GM23248 (cell line): ENCODE results near the gene RALBP1.

ENCODE experiments used
- EZH2 ChIP-seq: fragments of 200-600 bp; sonication (generic); IDR thresholded peaks from 2 replicates; pipeline ENCODE4 v1.6.1; 2018; ENCODE audit warnings: antibody characterized with exemption, mild to moderate bottlenecking; ENCODE audit not compliant: insufficient read depth, poor library complexity, severe bottlenecking
- EZH2phosphoT487 ChIP-seq: fragments of 200-600 bp; sonication (generic); IDR thresholded peaks from 2 replicates; pipeline ENCODE4 v1.6.1; 2018; ENCODE audit warnings: antibody characterized with exemption, moderate library complexity, mild to moderate bottlenecking, low read depth; ENCODE audit not compliant: insufficient read depth

- no peak for TF ChIP-seq EZH2
- no peak for TF ChIP-seq EZH2phosphoT487
Measured at GRCh38 chr18:9466127-9466526, 9.2 kb upstream of the RALBP1 start.
